Stimulated activated CD4-positive, alpha-beta T cell treated with anti-CD3 and anti-CD28 coated beads, Interleukin-1b, Interleukin-23, amount 100 ng/mL, for 1 hour (primary cell): Measurements from ENCODE around the gene KCNJ12.
"Not testable (repeated sequence)": the region's sequence is repeated elsewhere in the genome, so short reads cannot be mapped to it uniquely, and the experiment has no call there.

ENCODE experiments used
- DNase-seq, 2 donors: peaks; one replicate each; pipeline ENCODE4 v3.0.0-alpha.2; 2020; ENCODE audit warnings: low read depth in 2 of 2

The KCNJ12 gene

GRCh38 chr17:21421421-21422310 is 45.5 kb downstream of the KCNJ12 start:
- DNase-seq: not testable (repeated sequence)

- DNase-seq: not testable (repeated sequence)
Measured at GRCh38 chr17:21422311-21423189, 46.4 kb downstream of the KCNJ12 start.

GRCh38 chr17:21423190-21423493 is 47.0 kb downstream of the KCNJ12 start:
- not testable (repeated sequence) for DNase-seq

GRCh38 chr17:21424697-21425096 is 48.5 kb downstream of the KCNJ12 start:
- DNase-seq: not testable (repeated sequence)

GRCh38 chr17:21425321-21425720 is 49.2 kb downstream of the KCNJ12 start:
- no peak for DNase-seq

- no peak for DNase-seq
Measured at GRCh38 chr17:21425736-21426135, 49.6 kb downstream of the KCNJ12 start.

- not testable (repeated sequence) for DNase-seq
Measured at GRCh38 chr17:21426246-21426645, 50.1 kb downstream of the KCNJ12 start.

- not testable (repeated sequence) for DNase-seq
Measured at GRCh38 chr17:21426876-21427275, 50.7 kb downstream of the KCNJ12 start.

- DNase-seq: not testable (repeated sequence)
Measured at GRCh38 chr17:21427727-21428126, 51.6 kb downstream of the KCNJ12 start.

GRCh38 chr17:21428752-21429424 is 52.7 kb downstream of the KCNJ12 start:
- DNase-seq: not testable (repeated sequence)

GRCh38 chr17:21429921-21430628 is 53.9 kb downstream of the KCNJ12 start:
- DNase-seq: not testable (repeated sequence)

- not testable (repeated sequence) for DNase-seq
Measured at GRCh38 chr17:21433971-21434370, 57.8 kb downstream of the KCNJ12 start.

- not testable (repeated sequence) for DNase-seq
Measured at GRCh38 chr17:21434976-21435375, 58.8 kb downstream of the KCNJ12 start.

GRCh38 chr17:21436481-21436880 is 60.3 kb downstream of the KCNJ12 start:
- DNase-seq: not testable (repeated sequence)

GRCh38 chr17:21436883-21437836 is 61.0 kb downstream of the KCNJ12 start:
- not testable (repeated sequence) for DNase-seq

- not testable (repeated sequence) for DNase-seq
Measured at GRCh38 chr17:21438316-21439014, 62.3 kb downstream of the KCNJ12 start.

- DNase-seq: not testable (repeated sequence)
Measured at GRCh38 chr17:21439015-21439336, 62.8 kb downstream of the KCNJ12 start.

GRCh38 chr17:21445091-21445650 is 69.0 kb downstream of the KCNJ12 start:
- no peak for DNase-seq

- not testable (repeated sequence) for DNase-seq
Measured at GRCh38 chr17:21447552-21447951, 71.4 kb downstream of the KCNJ12 start.
